ENCODE results near the gene SLC5A12.
"Not testable (repeated sequence)": the region's sequence is repeated elsewhere in the genome, so short reads cannot be mapped to it uniquely, and the experiment has no call there.

SLC5A12 gene

GRCh38 chr11:26655287-26655686 is 66.6 kb downstream of the SLC5A12 start:
- in situ Hi-C loops (cut with MboI; ENCODE audit: low sequenced_read_pairs): no loop called here

GRCh38 chr11:26651916-26652315 is 69.9 kb downstream of the SLC5A12 start:
- in situ Hi-C loops (cut with MboI; ENCODE audit: low sequenced_read_pairs): no loop called here

DNA sequence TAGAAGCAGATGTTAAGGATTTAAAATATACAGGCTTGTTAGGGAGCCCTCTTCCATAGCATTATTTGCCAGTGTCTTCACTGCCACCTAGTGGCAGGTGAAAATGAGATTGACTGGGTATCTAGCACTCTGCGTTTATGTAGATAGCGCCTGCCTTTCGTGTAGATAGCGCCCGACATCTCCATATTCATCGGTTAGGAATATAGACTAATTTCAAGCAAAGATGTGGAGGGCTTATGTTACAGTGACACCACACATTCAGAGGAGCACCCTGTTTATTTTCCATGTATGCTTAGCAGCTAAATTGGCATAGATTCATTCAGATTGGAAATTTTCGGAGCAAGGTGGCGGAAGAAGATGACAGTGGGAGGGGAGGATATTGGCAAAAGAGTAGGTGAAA is 72.0 kb downstream of the SLC5A12 start:
- in situ Hi-C loops (cut with MboI; ENCODE audit: low sequenced_read_pairs): no loop called here

DNA sequence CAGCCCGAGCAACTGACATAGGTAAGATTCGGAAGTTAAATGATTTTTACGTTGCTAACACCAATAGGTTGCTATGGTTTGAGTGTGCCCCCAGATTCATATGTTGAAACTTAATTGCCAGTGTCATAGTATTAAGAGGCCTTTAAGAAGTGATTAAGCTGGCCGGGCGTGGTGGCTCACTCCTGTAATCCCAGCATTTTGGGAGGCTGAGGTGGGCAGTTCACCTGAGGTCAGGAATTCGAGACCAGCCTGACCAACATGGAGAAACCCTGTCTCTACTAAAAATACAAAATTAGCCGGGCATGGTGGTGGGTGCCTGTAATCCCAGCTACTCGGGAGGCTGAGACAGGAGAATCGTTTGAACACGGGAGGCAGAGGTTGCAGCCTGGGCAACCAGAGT is 78.5 kb downstream of the SLC5A12 start:
- in situ Hi-C loops (cut with MboI; ENCODE audit: low sequenced_read_pairs): not testable (repeated sequence)

- in situ Hi-C loops (cut with MboI; ENCODE audit: low sequenced_read_pairs): no loop called here
These were observed 89.1 kb downstream of the SLC5A12 start for GRCh38 chr11:26632691-26633159.

DNA sequence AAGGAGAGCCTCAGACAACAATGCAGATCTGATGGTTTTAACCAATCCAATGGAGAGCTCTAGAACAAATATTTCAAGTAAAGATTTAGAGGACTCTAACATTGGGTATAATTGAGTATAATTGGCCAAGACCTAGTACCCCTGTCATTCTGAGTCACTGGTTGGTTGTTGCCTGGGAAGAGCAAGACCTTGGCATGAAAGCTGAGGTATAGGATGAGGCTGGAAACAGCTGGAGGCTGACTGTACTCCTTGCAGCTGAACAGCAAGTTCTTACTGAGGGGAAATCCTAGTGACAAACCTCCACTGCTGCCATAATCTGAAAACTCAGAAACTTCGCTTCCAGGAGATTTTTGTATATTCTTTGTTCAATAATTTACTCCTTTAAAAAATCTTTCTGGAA is 95.5 kb downstream of the SLC5A12 start:
- in situ Hi-C loops (cut with MboI; ENCODE audit: low sequenced_read_pairs): no loop called here

- in situ Hi-C loops (cut with MboI; ENCODE audit: low sequenced_read_pairs): no loop called here
These were observed 98.7 kb downstream of the SLC5A12 start for GRCh38 chr11:26623076-26623659.

DNA sequence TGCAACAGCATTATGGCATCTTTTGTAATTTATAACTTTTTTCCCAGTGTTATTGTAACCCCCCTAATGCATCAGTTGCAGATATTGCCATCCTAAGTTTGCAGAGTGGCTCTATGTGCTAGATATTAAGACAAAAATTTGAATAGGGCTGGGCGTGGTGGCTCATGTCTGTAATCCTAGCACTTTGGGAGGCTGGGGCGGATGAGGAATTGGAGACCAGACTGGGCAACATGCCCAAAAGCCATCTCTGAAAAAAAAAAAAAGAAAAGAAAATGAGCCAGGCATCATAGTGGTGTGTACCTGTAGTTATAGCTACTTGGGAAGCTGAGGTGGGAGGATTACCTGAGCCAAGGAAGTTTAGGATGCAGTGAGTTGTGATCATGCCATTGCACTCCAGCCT is 99.7 kb downstream of the SLC5A12 start:
- in situ Hi-C loops (cut with MboI; ENCODE audit: low sequenced_read_pairs): no loop called here

DNA sequence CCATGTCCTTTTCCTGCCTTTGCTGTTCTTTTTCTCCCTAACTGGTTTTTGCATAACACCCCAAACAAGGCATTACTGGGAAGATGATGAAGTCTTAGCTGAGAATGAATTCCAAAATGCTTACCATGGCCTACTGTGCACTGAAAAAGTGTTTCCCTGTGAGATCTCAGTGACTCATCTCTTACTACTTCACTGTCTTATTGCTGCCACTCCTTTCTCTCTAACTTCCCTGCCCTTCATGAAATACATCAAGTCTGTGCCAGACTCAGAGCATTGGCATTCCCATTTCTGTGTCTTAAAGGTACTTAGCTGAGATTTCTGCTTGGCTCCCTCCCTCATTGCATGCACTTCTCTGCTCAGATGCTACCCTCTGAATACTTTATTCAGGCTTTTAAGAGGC is 100.7 kb downstream of the SLC5A12 start:
- in situ Hi-C loops (cut with MboI; ENCODE audit: low sequenced_read_pairs): no loop called here

DNA sequence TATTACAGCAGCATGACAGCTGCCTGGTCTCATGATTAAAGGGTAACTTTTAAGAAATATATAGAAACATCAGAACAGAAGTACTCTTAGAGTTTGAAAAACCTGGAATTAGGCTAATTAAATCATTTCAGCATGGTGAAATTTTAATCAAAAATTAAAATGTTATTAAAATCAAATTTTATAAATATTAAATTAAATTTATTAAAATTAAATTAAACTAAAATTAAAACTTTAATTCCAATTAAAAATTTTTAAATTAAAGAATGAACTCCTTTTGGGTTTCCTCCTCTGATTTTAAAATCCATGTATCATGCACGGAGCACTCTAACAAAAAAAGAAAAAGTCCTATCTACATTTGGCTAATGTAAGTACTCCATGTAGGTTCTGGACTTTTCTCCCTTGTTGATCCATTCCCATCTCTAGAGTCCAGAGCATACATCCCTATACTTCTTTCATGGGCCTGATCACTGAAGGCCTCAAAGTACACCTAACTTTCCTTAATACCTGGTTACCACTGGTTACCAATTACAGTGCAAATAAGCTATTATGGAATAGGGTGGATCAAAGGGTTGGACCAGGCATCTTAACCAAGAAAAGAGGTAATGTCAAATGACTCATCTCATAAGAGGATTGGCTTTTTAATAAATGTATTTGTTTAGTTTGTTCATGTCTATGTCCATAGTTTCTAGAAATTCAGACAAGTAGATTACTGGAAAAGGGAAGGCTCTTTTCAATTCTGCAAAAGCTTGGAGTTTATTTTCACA is 101.4 kb downstream of the SLC5A12 start:
- in situ Hi-C loops (cut with MboI; ENCODE audit: low sequenced_read_pairs): no loop called here

GRCh38 chr11:26618441-26618840 is 103.4 kb downstream of the SLC5A12 start:
- in situ Hi-C loops (cut with MboI; ENCODE audit: low sequenced_read_pairs): no loop called here

Measured in hTERT RPE-1 (cell line).